Panc1 (cell line): Measurements from ENCODE around the gene DNAJC10. TPM values are rescaled to one million over a fixed set of nuclear protein-coding genes. Genes with fewer than 3 reads are reported as not detected.

Experiments
- ATAC-seq: fragments of 200-7000 bp; cut with Tn5 transposase; 2 replicates; pipeline ENCODE4 v1.9.1; 2020; ENCODE audit warnings: mild to moderate bottlenecking, moderate library complexity
- BruUV-seq: library from RNA; stranded (reverse); fragments of 400-500 nt; replicated peaks from 2 replicates; lab custom pipeline; 2021; lab: Mats Ljungman, UMichigan
- CTCF ChIA-PET: fragments of 300-600 bp; sonication (Branson Sonifier 250); formaldehyde crosslinking; loops from one replicate; lab custom pipeline; 2022; ENCODE audit warnings: antibody characterized with exemption; lab: Charles Lee
- POLR2A ChIA-PET: fragments of 300-600 bp; sonication (Branson Sonifier 250); formaldehyde crosslinking; loops from one replicate; lab custom pipeline; 2022; ENCODE audit warnings: antibody characterized with exemption; lab: Charles Lee
- DNase-seq: peaks from one replicate; pipeline ENCODE4 v3.0.0-alpha.2; 2010; ENCODE audit warnings: low read depth, low spot score
- H3K27ac ChIP-seq: 2 replicates; pipeline ENCODE4 v1.5.1; 2011; ENCODE audit warnings: mild to moderate bottlenecking, low read length, inconsistent platforms
- H3K27me3 ChIP-seq: fragments of 200-500 bp; sonication (Bioruptor generic); 2 replicates; pipeline ENCODE4 v1.6.0; 2014; ENCODE audit warnings: low read length, inconsistent platforms; ENCODE audit not compliant: control insufficient read depth, insufficient read depth
- H3K36me3 ChIP-seq: fragments of 200-500 bp; sonication (Bioruptor generic); 2 replicates; pipeline ENCODE4 v1.5.1; 2014; ENCODE audit warnings: inconsistent platforms, mild to moderate bottlenecking, low read length, moderate library complexity; ENCODE audit not compliant: control insufficient read depth, insufficient read depth
- H3K4me1 ChIP-seq: 2 replicates; pipeline ENCODE4 v1.5.1; 2011; ENCODE audit warnings: inconsistent platforms, mild to moderate bottlenecking, low read length, moderate library complexity; ENCODE audit not compliant: control insufficient read depth, insufficient read depth
- H3K4me3 ChIP-seq, 2 experiments: 2 replicates each; pipeline ENCODE4 v1.5.1; 2011 to 2012; ENCODE audit warnings: low read depth in 2 of 2, low read length in 2 of 2, mild to moderate bottlenecking in 2 of 2, inconsistent platforms in 1 of 2, moderate library complexity in 1 of 2
- H3K9me3 ChIP-seq: fragments of 200-500 bp; sonication (Bioruptor generic); 2 replicates; pipeline ENCODE4 v1.5.1; 2014; ENCODE audit warnings: low read depth, mild to moderate bottlenecking, inconsistent platforms, low read length, moderate library complexity; ENCODE audit not compliant: control insufficient read depth, insufficient read depth
- CTCF ChIP-seq: fragments of 450-650 bp; IDR thresholded peaks from 2 replicates; pipeline ENCODE4 v1.5.1; 2017; ENCODE audit warnings: mild to moderate bottlenecking
- POLR2AphosphoS5 ChIP-seq: IDR thresholded peaks from 2 replicates; pipeline ENCODE4 v1.6.1; 2012; ENCODE audit warnings: mild to moderate bottlenecking, low read depth, low read length, moderate library complexity
- REST ChIP-seq, 2 experiments: IDR thresholded peaks; 2 replicates each; pipeline ENCODE4 v1.6.1; 2011 to 2012; ENCODE audit warnings: low read depth in 2 of 2, control low read depth in 1 of 2, low read length in 1 of 2, mild to moderate bottlenecking in 1 of 2, moderate library complexity in 1 of 2; ENCODE audit not compliant: insufficient read depth in 1 of 2
- SIN3A ChIP-seq: IDR thresholded peaks from 2 replicates; pipeline ENCODE4 v1.6.1; 2012; ENCODE audit warnings: low read depth, mild to moderate bottlenecking, low read length, moderate library complexity, borderline replicate concordance; ENCODE audit not compliant: insufficient read depth
- TCF7L2 ChIP-seq: IDR thresholded peaks from 2 replicates; pipeline ENCODE4 v1.6.1; 2011; ENCODE audit warnings: mild to moderate bottlenecking, low read depth, low read length, inconsistent platforms
- in situ Hi-C: cut with HindIII; loops from 2 replicates; pipeline ENCODE4 v1.10.0; 2016; ENCODE audit warnings: low sequenced_read_pairs, low pct_unique_long_range_greater_than_20kb
- intact Hi-C: fragments of 100-400 bp; cut with micrococcal nuclease; formaldehyde crosslinking; loops from one replicate; pipeline ENCODE4 v1.10.0; 2022; ENCODE audit not compliant: unreplicated experiment
- total RNA-seq: library from RNA; stranded (reverse); gene quantifications from one replicate; pipeline ENCODE4 v1.2.1, GENCODE V29; 2021; ENCODE audit not compliant: unreplicated experiment

The DNAJC10 gene
- total RNA-seq, 1 experiment from 2014 or later = 122 TPM

- H3K27ac ChIP-seq = no peak overlapping the region
- BruUV-seq = no TSS peak
- CTCF ChIA-PET = no interaction called here
- intact Hi-C loops = no loop called here
- no peak for TF ChIP-seq POLR2AphosphoS5
- no peak for TF ChIP-seq REST (IDR thresholded peaks at IDR 0.05; ENCODE audit: insufficient read depth in 1 of 2, low read depth in 2 of 2, low read length in 1 of 2)
- no peak for TF ChIP-seq CTCF
- TF ChIP-seq SIN3A = no peak
- TF ChIP-seq TCF7L2 = no peak
- DNase-seq = no peak
- no peaks in the 10 kb centered on the region for H3K9me3 ChIP-seq
- peaks cover 6% of the 10 kb centered on the region for H3K27me3 ChIP-seq
- POLR2A ChIA-PET = interaction anchor here (0.5 kb wide), 1 partner anchor 99 kb away, joined by 3 read pairs; no protein-coding TSS in a partner anchor
- in situ Hi-C loops = no loop called here
- H3K4me1 ChIP-seq = no peaks in the 10 kb centered on the region
- H3K4me3 ChIP-seq = no peak overlapping the region
- ATAC-seq = no peak
- no peaks in the 10 kb centered on the region for H3K36me3 ChIP-seq
Measured at GRCh38 chr2:182824056-182824766, 108.2 kb downstream of the DNAJC10 start.

- Histone ChIP-seq H3K27me3 (peaks cover 6% of the 10 kb centered on the region), H3K4me1 (no peaks in the 10 kb centered on the region), H3K27ac (no peak overlapping the region), H3K36me3 (no peaks in the 10 kb centered on the region), H3K4me3 (no peak overlapping the region), H3K9me3 (no peaks in the 10 kb centered on the region)
- BruUV-seq = no TSS peak
- TF ChIP-seq TCF7L2 = no peak
- TF ChIP-seq SIN3A = no peak
- TF ChIP-seq CTCF = no peak
- no peak for TF ChIP-seq REST (IDR thresholded peaks at IDR 0.05; ENCODE audit: insufficient read depth in 1 of 2, low read depth in 2 of 2, low read length in 1 of 2)
- TF ChIP-seq POLR2AphosphoS5 = no peak
- no peak for DNase-seq
- POLR2A ChIA-PET = interaction anchor here (0.5 kb wide), 1 partner anchor 98 kb away, joined by 3 read pairs; no protein-coding TSS in a partner anchor
- CTCF ChIA-PET = no interaction called here
- intact Hi-C loops = no loop called here
- no peak for ATAC-seq
- in situ Hi-C loops = no loop called here
Measured at GRCh38 chr2:182824767-182825158, 108.7 kb downstream of the DNAJC10 start.
